Mucosa of rectum (tissue), 2 donors: ENCODE data around the gene UGCG.
"Not testable (repeated sequence)": the region's sequence is repeated elsewhere in the genome, so short reads cannot be mapped to it uniquely, and the experiment has no call there.

Source experiments
- H3K27ac ChIP-seq, 2 donors: one replicate each; pipeline ENCODE4 v1.7.0; 2013; ENCODE audit warnings: inconsistent platforms in 2 of 2, low read depth in 2 of 2, low read length in 2 of 2
- H3K27me3 ChIP-seq, 2 donors: one replicate each; pipeline ENCODE4 v1.7.0; 2013; ENCODE audit warnings: low read length in 2 of 2; ENCODE audit not compliant: control insufficient read depth in 2 of 2, insufficient read depth in 2 of 2
- H3K36me3 ChIP-seq, 2 donors: one replicate each; pipeline ENCODE4 v1.7.0; 2013; ENCODE audit warnings: low read length in 2 of 2; ENCODE audit not compliant: control insufficient read depth in 2 of 2, insufficient read depth in 2 of 2
- H3K4me1 ChIP-seq, 2 donors: one replicate each; pipeline ENCODE4 v1.7.0; 2013; ENCODE audit warnings: low read length in 2 of 2, mild to moderate bottlenecking in 1 of 2; ENCODE audit not compliant: control insufficient read depth in 2 of 2, insufficient read depth in 2 of 2
- H3K4me3 ChIP-seq, 2 donors: one replicate each; pipeline ENCODE4 v1.7.0; 2013; ENCODE audit warnings: low read length in 2 of 2
- H3K9ac ChIP-seq, 2 donors: one replicate each; pipeline ENCODE4 v1.7.0; 2013; ENCODE audit warnings: low read length in 2 of 2, low read depth in 1 of 2, mild to moderate bottlenecking in 1 of 2
- H3K9me3 ChIP-seq, 2 donors: one replicate each; pipeline ENCODE4 v1.7.0; 2013; ENCODE audit warnings: low read length in 2 of 2; ENCODE audit not compliant: control insufficient read depth in 2 of 2
- donor health status: healthy.
- donor health status: Normal muscosa, but diverticular disease.

Gene UGCG

DNA sequence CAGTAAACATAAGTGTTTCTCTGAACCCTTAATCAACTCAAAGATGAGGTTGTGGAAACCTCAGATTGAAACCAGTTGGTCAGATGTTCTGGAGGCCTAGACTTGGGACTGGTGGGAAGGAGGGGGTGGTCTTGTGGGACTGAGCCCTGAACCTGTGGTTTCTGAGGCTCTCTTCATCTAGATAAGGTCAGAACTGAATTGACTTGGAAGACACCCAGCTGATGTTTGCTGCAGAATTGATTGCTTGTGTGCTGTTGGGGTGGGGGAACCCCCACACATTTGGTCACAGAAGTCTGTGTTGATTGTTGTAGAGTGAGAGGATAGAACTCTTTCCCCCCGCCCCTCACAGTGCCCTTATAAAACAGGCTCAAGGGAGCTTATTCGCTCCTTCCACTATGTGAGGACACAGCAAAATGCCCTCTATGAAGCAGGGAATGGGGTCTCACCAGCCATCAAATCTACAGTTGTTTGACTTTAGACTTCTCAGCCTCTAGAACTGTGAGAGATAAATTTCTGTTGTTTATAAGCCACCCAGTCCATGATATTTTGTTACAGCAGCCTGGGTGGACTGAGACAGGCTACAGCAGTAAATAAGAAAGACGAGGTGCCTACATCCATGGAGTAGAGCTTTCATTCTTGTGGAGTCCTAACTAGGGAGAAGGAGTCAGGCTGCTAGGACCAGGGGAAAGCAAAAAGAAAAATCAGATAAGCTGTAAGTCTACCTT is 25.7 kb upstream of the UGCG start:
- H3K27ac ChIP-seq, result no peak overlapping the region
- H3K4me1 ChIP-seq, result no peaks in the 10 kb centered on the region
- no peak overlapping the region for H3K4me3 ChIP-seq
- no peak overlapping the region for H3K9ac ChIP-seq
- H3K9me3 ChIP-seq, result no peaks in the 10 kb centered on the region
- no peaks in the 10 kb centered on the region for H3K27me3 ChIP-seq
- H3K36me3 ChIP-seq, result no peaks in the 10 kb centered on the region

DNA sequence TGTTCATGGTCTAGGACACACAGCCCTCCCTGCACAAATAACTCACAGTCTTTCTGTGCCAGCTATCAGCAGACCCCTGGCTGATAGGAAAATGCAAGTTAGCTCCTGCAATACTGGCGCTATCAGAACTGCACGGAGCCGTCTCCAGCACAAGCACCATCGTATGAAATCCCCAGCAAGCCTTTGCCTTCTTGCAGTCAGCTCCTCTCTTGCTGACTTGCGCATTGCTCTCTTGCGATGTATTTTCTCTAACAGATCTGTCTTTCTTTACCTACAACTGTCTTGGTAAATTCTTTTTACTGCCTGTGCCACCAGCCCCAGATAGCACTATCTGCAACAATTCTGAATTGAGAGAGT is 25.1 kb upstream of the UGCG start:
- no peak overlapping the region for H3K27ac ChIP-seq
- H3K4me1 ChIP-seq, result no peaks in the 10 kb centered on the region
- no peaks in the 10 kb centered on the region for H3K36me3 ChIP-seq
- H3K9me3 ChIP-seq, result no peaks in the 10 kb centered on the region
- no peaks in the 10 kb centered on the region for H3K27me3 ChIP-seq
- H3K9ac ChIP-seq, result no peak overlapping the region
- H3K4me3 ChIP-seq, result no peak overlapping the region

- Histone ChIP-seq H3K27me3 (no peaks in the 10 kb centered on the region), H3K4me3 (no peak overlapping the region), H3K36me3 (no peaks in the 10 kb centered on the region), H3K9ac (no peak overlapping the region), H3K27ac (no peak overlapping the region), H3K4me1 (no peaks in the 10 kb centered on the region), H3K9me3 (no peaks in the 10 kb centered on the region)
Measured at GRCh38 chr9:111872886-111873285, 23.7 kb upstream of the UGCG start.

- H3K4me1 ChIP-seq, result no peaks in the 10 kb centered on the region
- H3K9ac ChIP-seq, result no peak overlapping the region
- H3K9me3 ChIP-seq, result no peaks in the 10 kb centered on the region
- H3K27me3 ChIP-seq, result no peaks in the 10 kb centered on the region
- no peak overlapping the region for H3K27ac ChIP-seq
- no peak overlapping the region for H3K4me3 ChIP-seq
- H3K36me3 ChIP-seq, result no peaks in the 10 kb centered on the region
Measured at GRCh38 chr9:111873901-111874300, 22.7 kb upstream of the UGCG start.

DNA sequence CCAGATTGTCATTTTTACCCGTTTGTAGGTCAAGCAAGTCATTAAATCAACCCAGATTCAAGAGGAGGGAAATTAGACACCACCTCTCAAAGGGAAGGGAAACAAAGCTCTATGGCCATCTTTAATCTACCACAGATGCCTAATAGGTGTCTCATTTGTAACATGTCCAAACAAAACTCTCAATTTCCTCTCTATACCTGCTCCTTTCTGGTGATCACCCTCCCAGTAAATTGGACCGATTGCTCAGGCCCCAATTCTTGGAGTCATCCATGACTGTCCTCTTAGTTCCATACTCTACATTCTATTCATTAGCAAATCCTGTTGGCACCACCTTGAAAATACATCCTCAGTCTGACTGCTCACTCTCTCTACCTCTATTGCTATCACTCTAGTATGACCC is 22.1 kb upstream of the UGCG start:
- no peak overlapping the region for H3K9ac ChIP-seq
- no peak overlapping the region for H3K27ac ChIP-seq

DNA sequence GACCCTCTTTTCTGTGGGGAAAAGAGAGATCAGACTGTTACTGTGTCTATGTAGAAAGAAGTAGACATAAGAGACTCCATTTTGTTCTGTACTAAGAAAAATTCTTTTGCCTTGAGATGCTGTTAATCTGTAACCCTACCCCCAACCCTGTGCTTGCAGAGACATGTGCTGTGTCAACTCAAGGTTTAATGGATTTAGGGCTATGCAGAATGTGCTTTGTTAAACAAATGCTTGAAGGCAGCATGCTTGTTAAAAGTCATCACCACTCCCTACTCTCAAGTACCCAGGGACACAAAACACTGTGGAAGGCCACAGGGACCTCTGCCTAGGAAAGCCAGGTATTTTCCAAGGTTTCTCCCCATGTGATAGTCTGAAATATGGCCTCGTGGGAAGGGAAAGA is 21.3 kb upstream of the UGCG start:
- H3K36me3 ChIP-seq, H3K9ac ChIP-seq, H3K9me3 ChIP-seq, H3K4me1 ChIP-seq, H3K27me3 ChIP-seq, H3K4me3 ChIP-seq, H3K27ac ChIP-seq: not testable (repeated sequence)

More for the DNA sequence above, 22.1 kb upstream of the UGCG start:
- H3K27me3 ChIP-seq, result no peaks in the 10 kb centered on the region
- H3K4me1 ChIP-seq, result no peaks in the 10 kb centered on the region
- no peaks in the 10 kb centered on the region for H3K9me3 ChIP-seq
- H3K36me3 ChIP-seq, result no peaks in the 10 kb centered on the region
- H3K4me3 ChIP-seq, result no peak overlapping the region

DNA sequence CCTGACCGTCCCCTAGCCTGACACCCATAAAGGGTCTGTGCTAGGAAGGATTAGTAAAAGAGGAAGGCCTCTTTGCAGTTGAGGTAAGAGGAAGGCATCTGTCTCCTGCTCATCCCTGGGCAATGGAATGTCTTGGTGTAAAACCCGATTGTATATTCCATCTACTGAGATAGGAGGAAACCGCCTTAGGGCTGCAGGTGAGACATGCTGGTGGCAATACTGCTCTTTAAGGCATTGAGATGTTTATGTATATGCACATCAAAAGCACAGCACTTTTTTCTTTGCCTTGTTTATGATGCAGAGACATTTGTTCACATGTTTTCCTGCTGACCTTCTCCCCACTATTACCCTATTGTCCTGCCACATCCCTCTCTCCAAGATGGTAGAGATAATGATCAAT is 20.9 kb upstream of the UGCG start:
- H3K9me3 ChIP-seq, H3K4me1 ChIP-seq, H3K4me3 ChIP-seq, H3K36me3 ChIP-seq, H3K27me3 ChIP-seq, H3K27ac ChIP-seq, H3K9ac ChIP-seq: not testable (repeated sequence)

- no peak overlapping the region for H3K4me3 ChIP-seq
Measured at GRCh38 chr9:111876179-111876578, 20.4 kb upstream of the UGCG start.

GRCh38 chr9:111877420-111877819 is 19.2 kb upstream of the UGCG start:
- Histone ChIP-seq H3K27ac (no peak overlapping the region), H3K4me1 (no peaks in the 10 kb centered on the region), H3K27me3 (no peaks in the 10 kb centered on the region), H3K9me3 (no peaks in the 10 kb centered on the region), H3K9ac (no peak overlapping the region), H3K4me3 (no peak overlapping the region), H3K36me3 (no peaks in the 10 kb centered on the region)

More at GRCh38 chr9:111876179-111876578, 20.4 kb upstream of the UGCG start:
- no peaks in the 10 kb centered on the region for H3K4me1 ChIP-seq
- no peak overlapping the region for H3K9ac ChIP-seq
- no peaks in the 10 kb centered on the region for H3K27me3 ChIP-seq
- H3K36me3 ChIP-seq, result no peaks in the 10 kb centered on the region
- no peak overlapping the region for H3K27ac ChIP-seq
- H3K9me3 ChIP-seq, result no peaks in the 10 kb centered on the region

GRCh38 chr9:111878946-111879345 is 17.7 kb upstream of the UGCG start:
- no peak overlapping the region for H3K4me3 ChIP-seq
- no peaks in the 10 kb centered on the region for H3K9me3 ChIP-seq
- H3K27me3 ChIP-seq, result no peaks in the 10 kb centered on the region
- H3K4me1 ChIP-seq, result no peaks in the 10 kb centered on the region
- no peaks in the 10 kb centered on the region for H3K36me3 ChIP-seq
- H3K9ac ChIP-seq, result no peak overlapping the region
- H3K27ac ChIP-seq, result no peak overlapping the region
